ENCODE results near the gene TCF4.

TCF4 gene

GRCh38 chr18:55585065-55585919, 2.7 kb downstream of the TCF4 start:
- no peak for DNase-seq

GRCh38 chr18:55584201-55584600, 3.8 kb downstream of the TCF4 start:
- no peak for DNase-seq

- DNase-seq: no peak
These were observed 5.7 kb downstream of the TCF4 start for GRCh38 chr18:55582325-55582724.

- DNase-seq: no peak
These were observed 8.3 kb downstream of the TCF4 start for GRCh38 chr18:55579501-55580270.

- no peak for DNase-seq
These were observed 10.0 kb downstream of the TCF4 start for GRCh38 chr18:55577812-55578539.

- DNase-seq: no peak
These were observed 12.0 kb downstream of the TCF4 start for GRCh38 chr18:55576001-55576400.

- DNase-seq: no peak
These were observed 12.9 kb downstream of the TCF4 start for GRCh38 chr18:55575066-55575465.

- no peak for DNase-seq
These were observed 14.6 kb downstream of the TCF4 start for GRCh38 chr18:55573386-55573785.

GRCh38 chr18:55570966-55571365, 17.0 kb downstream of the TCF4 start:
- DNase-seq: no peak

- no peak for DNase-seq
These were observed 21.5 kb downstream of the TCF4 start for GRCh38 chr18:55566456-55566935.

GRCh38 chr18:55559739-55560138, 28.3 kb downstream of the TCF4 start:
- DNase-seq: no peak

- no peak for DNase-seq
These were observed 30.8 kb downstream of the TCF4 start for GRCh38 chr18:55557211-55557610.

GRCh38 chr18:55555395-55556027, 32.5 kb downstream of the TCF4 start:
- no peak for DNase-seq

GRCh38 chr18:55552526-55553189, 35.3 kb downstream of the TCF4 start:
- DNase-seq: no peak

- DNase-seq: no peak
These were observed 36.8 kb downstream of the TCF4 start for GRCh38 chr18:55551227-55551626.

- DNase-seq: no peak
These were observed 37.5 kb downstream of the TCF4 start for GRCh38 chr18:55550471-55550870.

GRCh38 chr18:55549474-55550104, 38.4 kb downstream of the TCF4 start:
- DNase-seq: no peak

GRCh38 chr18:55547705-55548056, 40.3 kb downstream of the TCF4 start:
- DNase-seq: no peak

GRCh38 chr18:55546851-55547704, 40.9 kb downstream of the TCF4 start:
- no peak for DNase-seq

- no peak for DNase-seq
These were observed 44.0 kb downstream of the TCF4 start for GRCh38 chr18:55544014-55544413.

Data from activated naive CD4-positive, alpha-beta T cell treated with Interleukin-2 at 50 U/mL for 16 hours (primary cell).